ENCODE data around the gene AP4B1.

AP4B1 gene

DNA sequence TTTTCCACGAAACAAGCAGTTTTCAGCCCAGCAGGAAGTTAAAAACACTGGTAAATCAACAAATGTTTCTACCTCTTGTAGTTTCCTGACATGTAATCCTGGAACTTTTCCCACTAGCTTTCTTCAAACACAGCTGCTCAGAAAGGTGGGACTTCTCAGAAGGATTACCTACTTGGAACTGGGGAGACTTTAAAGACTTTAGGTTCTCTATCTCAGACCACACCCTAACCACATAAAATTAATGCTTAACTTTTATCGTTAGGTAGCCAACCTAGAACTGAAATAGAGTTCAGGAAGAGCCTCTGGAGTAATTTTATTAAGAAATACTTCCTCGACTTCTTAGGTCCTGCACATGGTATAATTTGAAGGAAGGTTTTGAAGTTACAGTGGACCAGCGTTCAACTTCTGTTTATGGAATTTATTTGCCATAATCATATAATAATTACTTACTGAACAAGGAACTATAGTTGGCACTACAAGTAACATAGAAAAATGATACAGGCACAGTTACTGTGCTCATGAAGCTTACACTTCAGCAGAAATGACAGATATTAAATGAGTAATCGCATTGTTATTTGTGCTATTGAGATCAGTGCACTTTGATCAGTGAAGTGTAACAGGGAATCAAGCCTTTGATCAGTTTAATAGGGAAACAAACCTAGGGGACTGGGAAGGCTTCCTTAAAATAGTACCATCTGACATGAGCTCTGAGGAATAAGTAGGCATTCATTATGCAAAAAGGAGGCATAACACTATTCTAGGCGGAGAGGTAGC lies 17.0 kb downstream of the AP4B1 start, which contains the start of gene BCL2L15:
Gene BCL2L15, minus strand, starts transcription at position 180 of the 774 bp plus-strand sequence. CDS start 206 bp downstream, outside the sequence.
- TF ChIP-seq PAX5 (IDR thresholded peaks at IDR 0.05; ENCODE audit: insufficient read depth, low read length, severe bottlenecking): no peak
- no peak for TF ChIP-seq SPI1 (IDR thresholded peaks at IDR 0.05; ENCODE audit: low read depth, low read length)
- no peak for TF ChIP-seq POU2F2 (IDR thresholded peaks at IDR 0.05; ENCODE audit: low read depth, low read length)
- no peak for TF ChIP-seq POLR2A (IDR thresholded peaks at IDR 0.05; ENCODE audit: low read depth, low read length)
- TF ChIP-seq TAF1 (IDR thresholded peaks at IDR 0.05; ENCODE audit: low read depth, low read length): no peak
- no peak for TF ChIP-seq POLR2AphosphoS5 (IDR thresholded peaks at IDR 0.05; ENCODE audit: low read depth, low read length)
- FAIRE-seq: no peak
- no peak for DNase-seq (ENCODE audit: insufficient read length, low spot score)

DNA sequence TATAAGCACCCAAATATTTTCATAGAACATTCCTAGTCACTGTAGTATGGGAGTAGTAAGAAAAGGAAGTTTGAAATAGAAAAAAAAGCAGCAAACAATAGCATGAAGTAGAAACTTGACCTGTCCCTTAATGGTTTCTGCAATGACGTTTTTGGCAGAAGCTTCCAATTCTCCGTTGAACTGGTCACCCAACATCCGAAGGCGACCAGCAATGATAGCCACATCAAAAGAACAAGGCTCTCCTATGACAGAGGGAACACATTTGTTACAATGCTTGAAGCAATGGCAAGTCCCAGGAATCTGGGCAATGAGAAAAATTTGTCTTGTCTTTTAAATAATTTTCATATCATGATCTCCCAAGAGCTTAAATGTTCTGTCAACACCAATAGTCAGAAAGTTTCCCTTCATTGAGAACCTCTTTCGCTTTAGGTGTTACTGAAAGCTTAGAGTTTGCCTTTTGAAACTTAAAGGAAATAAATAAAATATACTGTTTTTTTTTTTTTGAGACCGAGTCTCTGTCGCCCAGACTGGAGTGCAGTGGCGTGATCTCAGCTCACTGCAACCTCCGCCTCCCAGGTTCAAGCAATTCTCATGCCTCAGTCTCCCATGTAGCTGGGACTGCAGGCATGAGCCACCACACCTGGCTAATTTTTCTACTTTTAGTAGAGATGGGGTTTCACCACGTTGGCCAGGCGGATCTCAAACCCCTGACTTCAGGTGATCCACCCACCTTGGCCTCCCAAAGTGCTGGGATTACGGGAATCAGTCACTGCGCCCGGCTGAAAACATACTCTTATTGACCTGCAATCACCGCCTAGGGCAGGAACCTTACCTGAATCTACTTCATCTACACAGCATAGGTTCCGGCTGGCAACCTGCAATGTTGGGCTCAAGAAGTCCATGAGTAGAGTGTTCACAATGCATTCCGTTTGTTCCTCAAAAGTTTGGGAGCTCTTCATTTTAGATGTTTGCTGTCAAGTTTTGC lies 17.9 kb downstream of the AP4B1 start:
- FAIRE-seq: no peak

DNA sequence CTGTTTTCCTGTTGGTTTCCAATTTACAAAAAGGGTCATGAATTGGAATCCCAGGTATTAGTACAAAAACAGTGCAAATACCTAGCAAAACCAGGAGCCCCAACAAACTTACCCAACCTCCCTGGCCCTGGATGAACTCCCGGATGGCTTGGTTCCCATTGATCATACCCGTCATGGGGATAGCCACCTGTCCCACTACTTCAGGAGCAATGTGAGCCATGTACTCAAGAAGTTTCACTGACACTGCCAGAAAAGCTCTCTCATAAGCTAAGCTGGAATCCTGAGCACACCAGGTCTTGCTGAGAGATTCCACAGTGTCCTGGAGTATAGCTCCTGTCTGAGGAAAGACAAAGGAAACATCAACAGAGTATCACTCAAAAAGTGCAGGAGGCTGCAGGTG lies 22.9 kb downstream of the AP4B1 start:
- TF ChIP-seq POLR2AphosphoS5 (IDR thresholded peaks at IDR 0.05; ENCODE audit: low read depth, low read length) (no peak), POU2F2 (IDR thresholded peaks at IDR 0.05; ENCODE audit: low read depth, low read length) (no peak), PAX5 (IDR thresholded peaks at IDR 0.05; ENCODE audit: insufficient read depth, low read length, severe bottlenecking) (no peak), SPI1 (IDR thresholded peaks at IDR 0.05; ENCODE audit: low read depth, low read length) (no peak), POLR2A (IDR thresholded peaks at IDR 0.05; ENCODE audit: low read depth, low read length) (no peak), TAF1 (IDR thresholded peaks at IDR 0.05; ENCODE audit: low read depth, low read length) (no peak)
- FAIRE-seq (no peak), DNase-seq (ENCODE audit: insufficient read length, low spot score) (no peak)

More for the DNA sequence above, 17.9 kb downstream of the AP4B1 start:
- no peak for DNase-seq (ENCODE audit: insufficient read length, low spot score)
- TF ChIP-seq SPI1 (IDR thresholded peaks at IDR 0.05; ENCODE audit: low read depth, low read length) (no peak), POU2F2 (IDR thresholded peaks at IDR 0.05; ENCODE audit: low read depth, low read length) (no peak), POLR2A (IDR thresholded peaks at IDR 0.05; ENCODE audit: low read depth, low read length) (no peak), POLR2AphosphoS5 (IDR thresholded peaks at IDR 0.05; ENCODE audit: low read depth, low read length) (no peak), PAX5 (IDR thresholded peaks at IDR 0.05; ENCODE audit: insufficient read depth, low read length, severe bottlenecking) (no peak), TAF1 (IDR thresholded peaks at IDR 0.05; ENCODE audit: low read depth, low read length) (no peak)

DNA sequence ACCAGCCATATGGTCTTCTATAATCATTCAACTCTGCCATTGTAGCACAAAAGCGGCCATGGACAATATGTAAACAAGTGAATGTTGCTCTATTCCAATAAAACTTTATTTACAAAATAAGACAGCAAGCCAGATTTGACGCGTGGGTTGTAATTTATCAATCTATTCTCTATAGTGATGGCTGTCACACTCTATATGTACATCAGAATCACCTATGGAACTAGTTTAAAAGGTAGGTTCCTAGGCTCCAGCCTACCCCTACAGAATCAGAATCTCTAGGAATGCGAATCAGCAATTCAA lies 24.9 kb downstream of the AP4B1 start:
- FAIRE-seq (no peak), DNase-seq (ENCODE audit: insufficient read length, low spot score) (no peak)
- no peak for TF ChIP-seq POLR2AphosphoS5 (IDR thresholded peaks at IDR 0.05; ENCODE audit: low read depth, low read length)
- no peak for TF ChIP-seq TAF1 (IDR thresholded peaks at IDR 0.05; ENCODE audit: low read depth, low read length)
- TF ChIP-seq SPI1 (IDR thresholded peaks at IDR 0.05; ENCODE audit: low read depth, low read length): no peak
- TF ChIP-seq POLR2A (IDR thresholded peaks at IDR 0.05; ENCODE audit: low read depth, low read length): no peak
- TF ChIP-seq POU2F2 (IDR thresholded peaks at IDR 0.05; ENCODE audit: low read depth, low read length): no peak
- no peak for TF ChIP-seq PAX5 (IDR thresholded peaks at IDR 0.05; ENCODE audit: insufficient read depth, low read length, severe bottlenecking)

DNA sequence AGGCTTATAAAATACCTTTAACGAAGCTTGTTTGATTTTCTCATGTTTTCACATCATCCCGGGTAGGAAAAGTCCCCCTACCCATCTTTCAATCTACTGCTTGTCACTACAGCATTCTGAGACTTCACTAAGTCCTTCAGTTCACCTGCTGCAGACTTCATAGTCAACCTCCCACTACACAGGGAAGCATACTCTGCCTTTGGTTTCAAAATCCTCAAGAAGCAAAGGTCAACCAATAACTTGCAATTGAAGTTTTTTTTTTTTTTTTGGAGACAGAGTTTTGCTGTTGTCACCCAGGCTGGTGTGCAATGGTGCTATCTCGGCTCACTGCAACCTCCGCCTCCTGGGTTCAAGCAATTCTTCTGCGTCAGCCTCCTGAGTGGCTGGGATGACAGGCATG lies 28.4 kb downstream of the AP4B1 start:
- FAIRE-seq: no peak
- TF ChIP-seq POLR2A (IDR thresholded peaks at IDR 0.05; ENCODE audit: low read depth, low read length) (no peak), PAX5 (IDR thresholded peaks at IDR 0.05; ENCODE audit: insufficient read depth, low read length, severe bottlenecking) (no peak), SPI1 (IDR thresholded peaks at IDR 0.05; ENCODE audit: low read depth, low read length) (no peak)
- no peak for DNase-seq (ENCODE audit: insufficient read length, low spot score)

DNA sequence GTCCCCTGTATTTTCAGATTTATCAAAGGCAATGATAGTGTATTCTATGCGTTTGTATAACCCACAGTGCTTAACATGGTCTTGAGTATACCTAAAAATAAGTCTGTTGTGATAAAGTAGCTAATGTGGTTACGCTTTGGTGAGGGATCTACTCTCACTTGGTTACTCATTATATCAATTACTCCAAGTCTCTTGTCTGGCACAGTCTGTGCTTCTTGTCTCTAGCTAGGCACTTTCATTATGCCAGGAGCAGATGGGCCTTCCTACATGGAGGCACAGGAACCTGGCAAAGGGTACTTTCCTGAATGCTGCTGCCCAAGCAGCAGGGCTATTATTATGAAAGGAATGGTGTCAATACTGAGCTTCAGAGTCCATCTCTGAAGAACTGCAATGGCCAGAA lies 28.9 kb downstream of the AP4B1 start:
- TF ChIP-seq POU2F2 (IDR thresholded peaks at IDR 0.05; ENCODE audit: low read depth, low read length) (no peak), SPI1 (IDR thresholded peaks at IDR 0.05; ENCODE audit: low read depth, low read length) (no peak), POLR2A (IDR thresholded peaks at IDR 0.05; ENCODE audit: low read depth, low read length) (no peak), PAX5 (IDR thresholded peaks at IDR 0.05; ENCODE audit: insufficient read depth, low read length, severe bottlenecking) (no peak)
- no peak for DNase-seq (ENCODE audit: insufficient read length, low spot score)
- FAIRE-seq: peak; percentile 79

DNA sequence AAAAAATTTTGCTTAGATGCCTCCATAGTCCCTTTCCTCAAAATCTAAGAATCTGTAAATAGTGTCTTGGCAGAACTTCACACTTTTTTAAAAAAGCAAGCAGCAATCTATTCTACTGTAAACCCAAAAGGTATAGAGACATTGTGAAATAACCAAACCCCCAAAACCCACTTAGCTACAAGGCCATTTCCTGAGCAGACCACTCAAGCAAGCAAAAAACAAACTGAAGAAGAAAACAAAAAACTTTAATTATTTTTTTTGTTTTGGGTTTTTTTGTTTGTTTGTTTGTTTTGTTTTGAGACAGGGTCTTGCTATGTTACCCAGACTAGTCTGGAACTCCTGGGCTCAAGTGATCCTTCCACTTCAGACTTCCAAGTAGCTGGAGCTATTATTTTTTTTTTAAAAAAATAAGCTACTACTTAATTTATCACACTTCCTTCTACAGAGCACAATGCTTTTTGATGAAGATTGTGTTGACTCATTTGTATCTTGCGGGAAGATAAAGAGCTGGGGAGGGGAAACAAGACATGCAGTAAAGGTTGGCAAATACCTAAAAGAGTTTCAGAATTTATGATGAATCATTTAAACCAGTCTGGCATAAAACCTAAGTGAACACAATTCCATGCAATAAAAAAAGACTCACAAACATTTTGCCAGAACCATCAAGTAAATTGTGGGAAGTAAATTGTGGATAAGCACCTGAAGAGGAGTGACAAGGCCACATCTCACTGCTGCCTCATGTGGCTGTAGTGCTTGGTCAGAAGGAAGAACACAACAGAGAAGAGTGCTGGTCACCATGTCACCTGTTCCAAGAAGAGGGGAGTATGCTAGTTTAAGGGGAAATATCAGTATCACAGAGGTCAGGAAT lies 30.4 kb downstream of the AP4B1 start:
- FAIRE-seq: peak; percentile 92
- no peak for DNase-seq (ENCODE audit: insufficient read length, low spot score)
- no peak for TF ChIP-seq POU2F2 (IDR thresholded peaks at IDR 0.05; ENCODE audit: low read depth, low read length)
- peak; percentile 48 for TF ChIP-seq SPI1 (IDR thresholded peaks at IDR 0.05; ENCODE audit: low read depth, low read length)

DNA sequence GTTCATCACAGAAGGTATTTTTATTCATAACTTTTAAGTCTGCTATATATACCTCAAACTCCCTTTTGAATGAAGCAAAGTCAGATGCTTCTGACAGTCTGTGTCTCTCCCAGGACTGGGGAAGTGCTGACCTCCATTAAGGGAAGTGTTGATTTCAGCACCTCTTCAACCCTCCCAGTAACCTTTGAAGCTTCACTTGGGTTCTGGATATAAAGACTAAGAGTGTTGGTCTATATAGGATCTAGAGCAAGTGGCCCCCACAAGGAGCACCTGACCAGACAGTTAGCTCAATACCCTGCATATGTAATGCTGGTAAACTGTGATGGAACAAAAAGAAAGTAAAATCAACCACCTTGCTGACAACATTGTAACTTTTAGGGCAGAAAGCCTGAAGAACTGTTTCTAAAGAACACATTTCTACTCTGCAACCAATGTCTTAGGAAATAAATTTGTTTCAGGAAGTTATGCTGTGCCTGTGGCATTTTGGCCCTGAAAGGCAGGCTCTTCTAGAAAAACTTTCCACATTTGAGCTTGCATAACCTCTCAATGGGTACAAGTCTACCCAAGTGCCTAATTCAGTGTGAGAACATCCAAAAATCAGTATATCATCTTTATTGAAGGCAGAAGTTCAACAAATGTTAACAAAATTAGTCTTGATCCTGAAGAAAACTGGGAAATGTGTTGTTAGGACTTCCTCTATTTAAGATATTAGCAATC lies 32.2 kb downstream of the AP4B1 start:
- FAIRE-seq: peak; percentile 69
- TF ChIP-seq POLR2AphosphoS5 (IDR thresholded peaks at IDR 0.05; ENCODE audit: low read depth, low read length) (no peak), POU2F2 (IDR thresholded peaks at IDR 0.05; ENCODE audit: low read depth, low read length) (no peak), TAF1 (IDR thresholded peaks at IDR 0.05; ENCODE audit: low read depth, low read length) (no peak), SPI1 (IDR thresholded peaks at IDR 0.05; ENCODE audit: low read depth, low read length) (peak; percentile 48), PAX5 (IDR thresholded peaks at IDR 0.05; ENCODE audit: insufficient read depth, low read length, severe bottlenecking) (no peak), POLR2A (IDR thresholded peaks at IDR 0.05; ENCODE audit: low read depth, low read length) (no peak)

More for the DNA sequence above, 32.2 kb downstream of the AP4B1 start:
- no peak for DNase-seq (ENCODE audit: insufficient read length, low spot score)
